ENCODE measurements around the gene NELFCD.
A peak's percentile ranks its signal among the peaks of the same experiment; 100 is the strongest.

- TF ChIP-seq, protein P1, sequence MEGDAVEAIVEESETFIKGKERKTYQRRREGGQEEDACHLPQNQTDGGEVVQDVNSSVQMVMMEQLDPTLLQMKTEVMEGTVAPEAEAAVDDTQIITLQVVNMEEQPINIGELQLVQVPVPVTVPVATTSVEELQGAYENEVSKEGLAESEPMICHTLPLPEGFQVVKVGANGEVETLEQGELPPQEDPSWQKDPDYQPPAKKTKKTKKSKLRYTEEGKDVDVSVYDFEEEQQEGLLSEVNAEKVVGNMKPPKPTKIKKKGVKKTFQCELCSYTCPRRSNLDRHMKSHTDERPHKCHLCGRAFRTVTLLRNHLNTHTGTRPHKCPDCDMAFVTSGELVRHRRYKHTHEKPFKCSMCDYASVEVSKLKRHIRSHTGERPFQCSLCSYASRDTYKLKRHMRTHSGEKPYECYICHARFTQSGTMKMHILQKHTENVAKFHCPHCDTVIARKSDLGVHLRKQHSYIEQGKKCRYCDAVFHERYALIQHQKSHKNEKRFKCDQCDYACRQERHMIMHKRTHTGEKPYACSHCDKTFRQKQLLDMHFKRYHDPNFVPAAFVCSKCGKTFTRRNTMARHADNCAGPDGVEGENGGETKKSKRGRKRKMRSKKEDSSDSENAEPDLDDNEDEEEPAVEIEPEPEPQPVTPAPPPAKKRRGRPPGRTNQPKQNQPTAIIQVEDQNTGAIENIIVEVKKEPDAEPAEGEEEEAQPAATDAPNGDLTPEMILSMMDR (IDR thresholded peaks at IDR 0.05; ENCODE audit: insufficient read depth, low read length): no peak
- peak; percentile 48; the same call in 1 of the 2 replicates for TF ChIP-seq POLR2AphosphoS5 (IDR thresholded peaks at IDR 0.05; ENCODE audit: low read depth)
Observed at GRCh38 chr20:59007665-59008511, 26.8 kb downstream of the NELFCD start.
